Hepatocyte (in vitro differentiated cells): ENCODE results near the gene ZFP69B. TPM values are rescaled to one million over a fixed set of nuclear protein-coding genes. Genes with fewer than 3 reads are reported as not detected.
"Not testable (repeated sequence)": the region's sequence is repeated elsewhere in the genome, so short reads cannot be mapped to it uniquely, and the experiment has no call there.

Experiments
- DNase-seq: peaks from one replicate; pipeline ENCODE4 v3.0.0-alpha.2; 2016; ENCODE audit warnings: low spot score
- H2AFZ ChIP-seq: fragments of 200-600 bp; sonication (generic); 2 replicates; pipeline ENCODE4 v1.6.0; 2016; ENCODE audit warnings: antibody characterized with exemption, mild to moderate bottlenecking
- H3K27ac ChIP-seq: fragments of 200-600 bp; sonication (generic); 2 replicates; pipeline ENCODE4 v1.5.1; 2016; ENCODE audit warnings: mild to moderate bottlenecking
- H3K27me3 ChIP-seq: fragments of 200-600 bp; sonication (generic); 2 replicates; pipeline ENCODE4 v1.6.1; 2016
- H3K36me3 ChIP-seq: fragments of 200-600 bp; sonication (generic); replicated peaks from 2 replicates; pipeline ENCODE4 v1.5.1; 2016; ENCODE audit warnings: low read depth; ENCODE audit not compliant: insufficient read depth
- H3K4me1 ChIP-seq: fragments of 200-600 bp; sonication (generic); 2 replicates; pipeline ENCODE4 v1.5.1; 2016; ENCODE audit warnings: mild to moderate bottlenecking, moderate library complexity; ENCODE audit not compliant: insufficient read depth
- H3K4me2 ChIP-seq: fragments of 200-600 bp; sonication (generic); 2 replicates; pipeline ENCODE4 v1.6.0; 2016
- H3K4me3 ChIP-seq: fragments of 200-600 bp; sonication (generic); 2 replicates; pipeline ENCODE4 v1.5.1; 2016; ENCODE audit warnings: mild to moderate bottlenecking
- H3K79me2 ChIP-seq: fragments of 200-600 bp; sonication (generic); 2 replicates; pipeline ENCODE4 v1.6.0; 2017; ENCODE audit warnings: mild to moderate bottlenecking
- H3K9me2 ChIP-seq: fragments of 200-600 bp; sonication (generic); replicated peaks from 2 replicates; pipeline ENCODE4 v1.6.0; 2017; ENCODE audit warnings: mild to moderate bottlenecking; ENCODE audit not compliant: insufficient read depth
- H3K9me3 ChIP-seq: fragments of 200-600 bp; sonication (generic); 2 replicates; pipeline ENCODE4 v1.5.1; 2016; ENCODE audit warnings: low read depth, mild to moderate bottlenecking
- H4K20me1 ChIP-seq: fragments of 200-600 bp; sonication (generic); 2 replicates; pipeline ENCODE4 v1.6.0; 2016; ENCODE audit warnings: mild to moderate bottlenecking; ENCODE audit not compliant: insufficient read depth, poor library complexity, severe bottlenecking
- EZH2 ChIP-seq: fragments of 200-600 bp; sonication (generic); IDR thresholded peaks from 2 replicates; pipeline ENCODE4 v1.6.1; 2016; ENCODE audit warnings: antibody characterized with exemption, mild to moderate bottlenecking, borderline replicate concordance
- EZH2phosphoT487 ChIP-seq: fragments of 200-600 bp; sonication (generic); IDR thresholded peaks from one replicate; pipeline ENCODE4 v1.6.1; 2018; ENCODE audit warnings: antibody characterized with exemption, mild to moderate bottlenecking, low read depth, moderate library complexity; ENCODE audit not compliant: unreplicated experiment, severe bottlenecking
- WGBS: methylation state at CpG from one replicate; pipeline ENCODE4 v1.1.6; 2016; ENCODE audit warnings: low lambda C conversion rate; ENCODE audit errors: missing lambda C conversion rate; 5-methylcytosine and 5-hydroxymethylcytosine counted together
- polyA plus RNA-seq: library from polyadenylated mRNA; unstranded; fragments of >200 nt; fragmentation: Nextera tagmentation; extraction: Ambion mirVana; gene quantifications from 2 replicates; pipeline ENCODE4 v1.2.1, GENCODE V29; 2016
- total RNA-seq: library from RNA; depleted of rRNA; stranded (reverse); fragments of >200 nt; gene quantifications from 2 replicates; pipeline ENCODE4 v1.2.3, GENCODE V29; 2014
- TF ChIP-seq, protein P1 (sequence below): fragments of 200-600 bp; sonication (generic); IDR thresholded peaks from 2 replicates; pipeline ENCODE4 v1.5.1; 2016; ENCODE audit warnings: antibody characterized with exemption, mild to moderate bottlenecking; ENCODE audit not compliant: poor library complexity

The ZFP69B gene
- total and polyA plus RNA-seq, 2 experiments from 2014 or later: 3.2 to 4.8 TPM

DNA sequence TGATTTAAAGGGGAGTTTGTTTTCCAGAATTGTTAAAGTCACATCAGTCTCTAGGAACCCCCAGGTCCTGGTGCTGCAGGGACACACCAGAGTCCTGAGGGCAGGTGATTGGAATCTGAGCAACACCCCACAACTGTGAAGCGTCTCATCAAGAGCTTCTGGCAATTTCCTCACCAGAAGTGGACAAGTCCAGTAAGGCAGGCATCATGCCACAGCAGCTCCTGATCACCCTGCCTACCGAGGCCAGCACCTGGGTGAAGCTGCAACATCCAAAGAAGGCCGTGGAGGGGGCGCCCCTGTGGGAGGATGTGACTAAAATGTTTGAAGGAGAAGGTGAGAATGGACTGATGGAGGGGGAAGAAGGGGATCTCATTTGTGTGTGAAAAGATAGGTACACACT lies 28.9 kb downstream of the ZFP69B start:
- Histone ChIP-seq H3K27ac (no peak overlapping the region), H3K27me3 (no peaks in the 10 kb centered on the region), H3K4me2 (no peak overlapping the region), H3K4me1 (no peaks in the 10 kb centered on the region), H3K9me2 (no peaks in the 10 kb centered on the region), H2AFZ (no peak overlapping the region), H3K79me2 (no peaks in the 10 kb centered on the region), H3K9me3 (no peaks in the 10 kb centered on the region), H3K36me3 (no peaks in the 10 kb centered on the region), H3K4me3 (no peak overlapping the region), H4K20me1 (no peaks in the 10 kb centered on the region)
- TF ChIP-seq, protein P1, sequence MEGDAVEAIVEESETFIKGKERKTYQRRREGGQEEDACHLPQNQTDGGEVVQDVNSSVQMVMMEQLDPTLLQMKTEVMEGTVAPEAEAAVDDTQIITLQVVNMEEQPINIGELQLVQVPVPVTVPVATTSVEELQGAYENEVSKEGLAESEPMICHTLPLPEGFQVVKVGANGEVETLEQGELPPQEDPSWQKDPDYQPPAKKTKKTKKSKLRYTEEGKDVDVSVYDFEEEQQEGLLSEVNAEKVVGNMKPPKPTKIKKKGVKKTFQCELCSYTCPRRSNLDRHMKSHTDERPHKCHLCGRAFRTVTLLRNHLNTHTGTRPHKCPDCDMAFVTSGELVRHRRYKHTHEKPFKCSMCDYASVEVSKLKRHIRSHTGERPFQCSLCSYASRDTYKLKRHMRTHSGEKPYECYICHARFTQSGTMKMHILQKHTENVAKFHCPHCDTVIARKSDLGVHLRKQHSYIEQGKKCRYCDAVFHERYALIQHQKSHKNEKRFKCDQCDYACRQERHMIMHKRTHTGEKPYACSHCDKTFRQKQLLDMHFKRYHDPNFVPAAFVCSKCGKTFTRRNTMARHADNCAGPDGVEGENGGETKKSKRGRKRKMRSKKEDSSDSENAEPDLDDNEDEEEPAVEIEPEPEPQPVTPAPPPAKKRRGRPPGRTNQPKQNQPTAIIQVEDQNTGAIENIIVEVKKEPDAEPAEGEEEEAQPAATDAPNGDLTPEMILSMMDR: no peak
- TF ChIP-seq EZH2phosphoT487 (no peak), EZH2 (no peak)
- 95% methylated on average over 4 of the region's 4 CpGs for whole genome bisulfite sequencing
- DNase-seq: no peak

DNA sequence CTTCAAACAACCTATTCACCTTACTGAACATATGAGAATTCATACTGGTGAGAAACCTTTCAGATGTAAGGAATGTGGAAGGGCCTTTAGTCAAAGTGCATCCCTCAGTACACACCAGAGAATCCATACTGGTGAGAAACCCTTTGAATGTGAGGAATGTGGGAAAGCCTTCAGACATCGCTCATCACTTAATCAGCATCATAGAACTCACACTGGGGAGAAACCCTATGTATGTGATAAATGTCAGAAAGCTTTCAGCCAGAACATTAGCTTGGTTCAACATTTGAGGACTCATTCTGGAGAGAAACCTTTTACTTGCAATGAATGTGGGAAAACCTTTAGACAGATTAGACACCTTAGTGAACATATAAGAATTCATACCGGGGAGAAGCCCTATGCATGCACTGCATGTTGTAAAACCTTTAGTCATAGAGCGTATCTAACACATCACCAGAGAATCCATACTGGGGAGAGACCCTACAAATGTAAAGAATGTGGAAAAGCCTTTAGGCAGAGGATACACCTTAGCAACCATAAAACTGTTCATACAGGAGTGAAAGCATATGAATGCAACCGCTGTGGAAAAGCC lies 45.1 kb downstream of the ZFP69B start:
- no peaks in the 10 kb centered on the region for H3K27me3 ChIP-seq
- no peaks in the 10 kb centered on the region for H3K4me1 ChIP-seq
- H3K36me3 ChIP-seq: peaks cover 5% of the 10 kb centered on the region
- no peaks in the 10 kb centered on the region for H3K9me2 ChIP-seq
- no peaks in the 10 kb centered on the region for H4K20me1 ChIP-seq
- no peak for TF ChIP-seq EZH2phosphoT487
- TF ChIP-seq EZH2: no peak
- TF ChIP-seq, protein P1: no peak
- H3K27ac ChIP-seq: no peak overlapping the region
- H3K4me3 ChIP-seq: no peak overlapping the region
- no peak for DNase-seq
- peaks cover 29% of the 10 kb centered on the region for H3K9me3 ChIP-seq
- H3K4me2 ChIP-seq: no peak overlapping the region
- over 99% methylated on average over 4 of the region's 4 CpGs for WGBS
- H2AFZ ChIP-seq: no peak overlapping the region
- no peaks in the 10 kb centered on the region for H3K79me2 ChIP-seq

DNA sequence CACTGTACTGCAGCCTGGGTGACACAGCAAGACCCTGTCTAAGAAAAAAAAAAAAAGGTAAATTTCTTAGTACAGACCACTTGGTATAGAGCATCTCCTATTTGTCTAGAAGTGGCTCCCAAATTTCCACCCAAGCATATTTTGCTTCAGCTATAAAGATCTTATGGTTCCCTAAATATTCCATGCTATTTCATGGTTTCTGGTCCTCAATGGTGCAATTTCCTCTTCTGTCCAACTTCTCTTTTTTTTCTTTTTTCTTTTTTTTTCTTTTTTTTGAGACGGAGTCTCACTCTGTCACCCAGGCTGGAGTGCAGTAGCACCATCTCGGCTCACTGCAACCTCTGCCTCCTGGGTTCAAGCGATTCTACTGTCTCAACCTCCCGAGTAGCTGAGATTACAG lies 52.4 kb downstream of the ZFP69B start:
- H4K20me1 ChIP-seq, H3K4me3 ChIP-seq, H3K4me2 ChIP-seq, H3K27me3 ChIP-seq, H3K79me2 ChIP-seq, H3K36me3 ChIP-seq, H3K27ac ChIP-seq, H3K9me2 ChIP-seq, DNase-seq, H2AFZ ChIP-seq, H3K4me1 ChIP-seq: not testable (repeated sequence)
- H3K9me3 ChIP-seq: peaks cover 13% of the 10 kb centered on the region
- 98% methylated on average over 4 of the region's 4 CpGs for WGBS

DNA sequence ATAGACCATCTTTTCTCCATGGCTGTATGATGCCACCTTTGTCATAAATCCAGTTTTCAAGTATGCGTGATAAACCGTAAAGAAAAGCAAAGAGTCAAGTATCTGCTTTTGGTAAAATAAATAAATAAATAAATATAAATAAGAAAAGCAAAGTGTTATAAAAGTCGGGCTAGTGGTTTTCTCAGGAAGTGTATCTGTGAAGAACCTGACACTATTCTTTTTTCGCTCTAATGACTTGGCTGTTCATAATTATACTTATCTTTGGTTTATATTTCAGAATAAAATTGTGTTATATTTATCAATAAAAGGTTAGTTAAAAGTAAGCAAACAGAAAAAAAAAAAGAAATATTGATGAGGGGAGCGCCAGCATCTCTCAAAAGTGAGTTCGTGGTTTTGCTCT lies 57.7 kb downstream of the ZFP69B start:
- Histone ChIP-seq H3K9me3 (peaks cover 16% of the 10 kb centered on the region), H3K4me1 (peaks cover 4% of the 10 kb centered on the region), H3K9me2 (no peaks in the 10 kb centered on the region), H3K27me3 (no peaks in the 10 kb centered on the region), H4K20me1 (no peaks in the 10 kb centered on the region), H3K36me3 (peaks cover 3% of the 10 kb centered on the region), H3K27ac (peak overlapping the region; percentile 75), H3K79me2 (peaks cover 30% of the 10 kb centered on the region), H3K4me3 (peak overlapping the region; percentile 68), H3K4me2 (peak overlapping the region; percentile 85), H2AFZ (peak overlapping the region; percentile 93)
- WGBS: 71% methylated on average over 6 of the region's 6 CpGs
- DNase-seq: no peak
- TF ChIP-seq, protein P1: no peak
- TF ChIP-seq EZH2phosphoT487 (no peak), EZH2 (no peak)
